ENCODE measurements around the gene FMNL3. TPM values are rescaled to one million over a fixed set of nuclear protein-coding genes. Genes with fewer than 3 reads are reported as not detected.

The FMNL3 gene
- total and polyA plus RNA-seq, 8 donors: 2.1 to 28.5 (median 8.3) TPM

DNA sequence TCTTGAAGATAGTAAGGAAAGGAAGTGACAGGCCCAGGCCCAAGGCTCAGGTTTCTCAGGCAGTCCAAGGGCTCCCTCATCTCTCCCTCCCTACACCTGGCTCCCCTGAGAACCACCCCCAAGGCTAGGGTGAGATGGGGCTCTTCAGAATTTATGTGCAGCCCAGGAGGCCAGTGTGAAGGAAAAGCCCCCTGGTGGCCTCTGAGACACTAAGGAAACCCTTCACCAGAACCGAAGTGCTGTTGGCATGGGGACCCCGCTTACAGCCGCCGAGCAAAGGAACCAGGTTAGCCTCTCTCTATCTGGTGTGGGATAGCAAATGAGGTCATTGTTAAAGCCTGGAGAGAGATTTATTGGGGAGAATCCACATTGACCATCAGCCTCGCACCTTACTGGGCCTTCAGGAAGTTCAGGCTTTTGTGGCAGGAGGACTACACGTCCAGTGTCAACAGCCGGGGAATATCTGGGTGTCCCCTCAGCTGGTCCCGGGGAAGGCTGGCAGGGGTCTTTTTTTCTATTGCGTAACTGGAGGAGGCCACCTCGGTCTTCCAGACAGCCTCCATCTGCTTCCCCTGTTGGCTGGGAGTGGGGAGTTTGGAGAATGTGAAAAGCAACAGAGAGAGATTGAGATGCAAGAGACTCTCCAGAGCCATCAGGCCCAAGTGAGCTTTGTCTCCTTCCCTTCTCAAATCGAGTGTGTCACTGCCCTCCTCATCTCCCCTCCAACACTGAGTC, 119.9 kb downstream of the FMNL3 start:
- Histone ChIP-seq H3K4me1 (peaks cover 0 to 23% (median 17%) of the 10 kb centered on the region in 4 donors), H3K36me3 (peaks cover 0 to 20% (median 11%) of the 10 kb centered on the region in 4 donors), H3K4me3 (no peak overlapping the region), H3K27ac (no peak overlapping the region), H3K9me3 (no peaks in the 10 kb centered on the region), H3K27me3 (no peaks in the 10 kb centered on the region)
- no peak for DNase-seq
- no peak for TF ChIP-seq POLR2AphosphoS5 (IDR thresholded peaks at IDR 0.05)
- TF ChIP-seq, protein P1, sequence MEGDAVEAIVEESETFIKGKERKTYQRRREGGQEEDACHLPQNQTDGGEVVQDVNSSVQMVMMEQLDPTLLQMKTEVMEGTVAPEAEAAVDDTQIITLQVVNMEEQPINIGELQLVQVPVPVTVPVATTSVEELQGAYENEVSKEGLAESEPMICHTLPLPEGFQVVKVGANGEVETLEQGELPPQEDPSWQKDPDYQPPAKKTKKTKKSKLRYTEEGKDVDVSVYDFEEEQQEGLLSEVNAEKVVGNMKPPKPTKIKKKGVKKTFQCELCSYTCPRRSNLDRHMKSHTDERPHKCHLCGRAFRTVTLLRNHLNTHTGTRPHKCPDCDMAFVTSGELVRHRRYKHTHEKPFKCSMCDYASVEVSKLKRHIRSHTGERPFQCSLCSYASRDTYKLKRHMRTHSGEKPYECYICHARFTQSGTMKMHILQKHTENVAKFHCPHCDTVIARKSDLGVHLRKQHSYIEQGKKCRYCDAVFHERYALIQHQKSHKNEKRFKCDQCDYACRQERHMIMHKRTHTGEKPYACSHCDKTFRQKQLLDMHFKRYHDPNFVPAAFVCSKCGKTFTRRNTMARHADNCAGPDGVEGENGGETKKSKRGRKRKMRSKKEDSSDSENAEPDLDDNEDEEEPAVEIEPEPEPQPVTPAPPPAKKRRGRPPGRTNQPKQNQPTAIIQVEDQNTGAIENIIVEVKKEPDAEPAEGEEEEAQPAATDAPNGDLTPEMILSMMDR (IDR thresholded peaks at IDR 0.05): no peak
- no peak for TF ChIP-seq EP300 (IDR thresholded peaks at IDR 0.05)
- no peak for TF ChIP-seq POLR2A (IDR thresholded peaks at IDR 0.05)
- WGBS, 5 donors: 89 to 94% (median 91%) methylated on average over 11 of the region's 11 CpGs
- intact Hi-C loops (cut with DNase I; ENCODE audit: low total_unique reads): no loop called here

Small RNA genes within 50 kb of the gene (small RNA-seq; reads per million reads assigned to genes)
- gene AC020612.2 (0 reads per million in 4 donors), gene HIGD1AP9 (0 reads per million in 4 donors), gene POLR2KP1 (0 reads per million in 4 donors), gene RNU6-834P (0 reads per million in 4 donors)

Other genes starting within 250 kb of the FMNL3 start
- gene KCNH3, start 168.4 kb downstream of the FMNL3 start, total RNA-seq: under 1 TPM in 1 of 5 donors, not detected in 4; 0.55 TPM
- gene KCNH3, start 168.4 kb downstream of the FMNL3 start, polyA plus RNA-seq: under 1 TPM; 0.25 to 0.61 (median 0.44) TPM
- gene MCRS1, start 139.3 kb downstream of the FMNL3 start, total RNA-seq: 100 to 1,000 TPM in 1 of 5 donors, 10 to 100 TPM in 4; 16.5 to 322 (median 45.6) TPM
- gene MCRS1, start 139.3 kb downstream of the FMNL3 start, polyA plus RNA-seq: 10 to 100 TPM; 45.8 to 51.5 (median 51.3) TPM
- gene FAM186B, start 101.8 kb downstream of the FMNL3 start, total RNA-seq: 1 to 10 TPM in 1 of 5 donors, under 1 TPM in 2, not detected in 2; 0.18 to 7.0 (median 0.29) TPM
- gene FAM186B, start 101.8 kb downstream of the FMNL3 start, polyA plus RNA-seq: under 1 TPM in 1 of 3 donors, not detected in 2; 0.25 TPM
- gene PRPF40B, start 83.8 kb downstream of the FMNL3 start, total RNA-seq: 10 to 100 TPM in 3 of 5 donors, 1 to 10 TPM in 2; 6.7 to 39.7 (median 14.0) TPM
- gene PRPF40B, start 83.8 kb downstream of the FMNL3 start, polyA plus RNA-seq: 10 to 100 TPM in 2 of 3 donors, 1 to 10 TPM in 1; 6.6 to 17.4 (median 12.6) TPM
- gene TMBIM6, start 34.2 kb upstream of the FMNL3 start, total RNA-seq: 100 to 1,000 TPM in 4 of 5 donors, 10 to 100 TPM in 1; 94.5 to 606 (median 420) TPM
- 100 to 1,000 TPM in 2 of 3 donors, 10 to 100 TPM in 1; 79.6 to 207 (median 160) TPM for gene TMBIM6, start 34.2 kb upstream of the FMNL3 start, polyA plus RNA-seq
- gene NCKAP5L, start 121.0 kb upstream of the FMNL3 start, total RNA-seq: 10 to 100 TPM in 2 of 5 donors, 1 to 10 TPM in 3; 4.9 to 16.5 (median 8.3) TPM
- gene NCKAP5L, start 121.0 kb upstream of the FMNL3 start, polyA plus RNA-seq: 1 to 10 TPM; 3.5 to 9.7 (median 4.1) TPM
- 10 to 100 TPM in 1 of 5 donors, 1 to 10 TPM in 2, under 1 TPM in 1, not detected in 1; 0.58 to 14.7 (median 3.6) TPM for gene BCDIN3D, start 135.7 kb upstream of the FMNL3 start, total RNA-seq
- 1 to 10 TPM; 1.8 to 2.7 (median 2.6) TPM for gene BCDIN3D, start 135.7 kb upstream of the FMNL3 start, polyA plus RNA-seq
- gene FAIM2, start 196.5 kb upstream of the FMNL3 start, total RNA-seq: 10 to 100 TPM in 2 of 5 donors, 1 to 10 TPM in 3; 1.2 to 44.6 (median 2.2) TPM
- gene FAIM2, start 196.5 kb upstream of the FMNL3 start, polyA plus RNA-seq: 1 to 10 TPM; 1.1 to 1.8 (median 1.6) TPM
- gene AQP2, start 243.3 kb upstream of the FMNL3 start, total RNA-seq: under 1 TPM in 1 of 5 donors, not detected in 4; 0.92 TPM
- gene AQP2, start 243.3 kb upstream of the FMNL3 start, polyA plus RNA-seq: not detected